ENCODE data around the gene SNX6.
"Not testable (repeated sequence)": the region's sequence is repeated elsewhere in the genome, so short reads cannot be mapped to it uniquely, and the experiment has no call there.

The SNX6 gene

GRCh38 chr14:34650786-34651584 is 21.0 kb upstream of the SNX6 start:
- in situ Hi-C loops (cut with HindIII; ENCODE audit: low pct_unique_long_range_greater_than_20kb, low sequenced_read_pairs): no loop called here
- no peak for TF ChIP-seq JUND (IDR thresholded peaks at IDR 0.05; ENCODE audit: low read depth)
- peak in 1 of 2 experiments; percentile 28 for DNase-seq (ENCODE audit: low read depth in 1 of 2, low spot score in 1 of 2)

- DNase-seq (ENCODE audit: low read depth in 1 of 2, low spot score in 1 of 2); in situ Hi-C loops (cut with HindIII; ENCODE audit: low pct_unique_long_range_greater_than_20kb, low sequenced_read_pairs): not testable (repeated sequence)
Measured at GRCh38 chr14:34650006-34650405, 20.1 kb upstream of the SNX6 start.

GRCh38 chr14:34649344-34649743 is 19.4 kb upstream of the SNX6 start:
- TF ChIP-seq JUND (IDR thresholded peaks at IDR 0.05; ENCODE audit: low read depth): no peak
- DNase-seq (ENCODE audit: low read depth in 1 of 2, low spot score in 1 of 2): no peak
- in situ Hi-C loops (cut with HindIII; ENCODE audit: low pct_unique_long_range_greater_than_20kb, low sequenced_read_pairs): no loop called here

GRCh38 chr14:34646570-34647255 is 16.8 kb upstream of the SNX6 start:
- DNase-seq (ENCODE audit: low read depth in 1 of 2, low spot score in 1 of 2): no peak

GRCh38 chr14:34643361-34643760 is 13.4 kb upstream of the SNX6 start:
- no peak for TF ChIP-seq JUND (IDR thresholded peaks at IDR 0.05; ENCODE audit: low read depth)
- DNase-seq (ENCODE audit: low read depth in 1 of 2, low spot score in 1 of 2): no peak
- in situ Hi-C loops (cut with HindIII; ENCODE audit: low pct_unique_long_range_greater_than_20kb, low sequenced_read_pairs): no loop called here

More at GRCh38 chr14:34646570-34647255, 16.8 kb upstream of the SNX6 start:
- no peak for TF ChIP-seq JUND (IDR thresholded peaks at IDR 0.05; ENCODE audit: low read depth)
- in situ Hi-C loops (cut with HindIII; ENCODE audit: low pct_unique_long_range_greater_than_20kb, low sequenced_read_pairs): no loop called here

- no peak for TF ChIP-seq JUND (IDR thresholded peaks at IDR 0.05; ENCODE audit: low read depth)
- in situ Hi-C loops (cut with HindIII; ENCODE audit: low pct_unique_long_range_greater_than_20kb, low sequenced_read_pairs): no loop called here
- DNase-seq (ENCODE audit: low read depth in 1 of 2, low spot score in 1 of 2): no peak
Measured at GRCh38 chr14:34642595-34642994, 12.6 kb upstream of the SNX6 start.

GRCh38 chr14:34640826-34641225 is 10.9 kb upstream of the SNX6 start:
- no peak for DNase-seq (ENCODE audit: low read depth in 1 of 2, low spot score in 1 of 2)
- in situ Hi-C loops (cut with HindIII; ENCODE audit: low pct_unique_long_range_greater_than_20kb, low sequenced_read_pairs): no loop called here
- TF ChIP-seq JUND (IDR thresholded peaks at IDR 0.05; ENCODE audit: low read depth): no peak

GRCh38 chr14:34634360-34634771 is 4.4 kb upstream of the SNX6 start:
- in situ Hi-C loops (cut with HindIII; ENCODE audit: low pct_unique_long_range_greater_than_20kb, low sequenced_read_pairs); DNase-seq (ENCODE audit: low read depth in 1 of 2, low spot score in 1 of 2): not testable (repeated sequence)

GRCh38 chr14:34633742-34634141 is 3.8 kb upstream of the SNX6 start:
- in situ Hi-C loops (cut with HindIII; ENCODE audit: low pct_unique_long_range_greater_than_20kb, low sequenced_read_pairs): no loop called here
- TF ChIP-seq JUND (IDR thresholded peaks at IDR 0.05; ENCODE audit: low read depth): no peak
- no peak for DNase-seq (ENCODE audit: low read depth in 1 of 2, low spot score in 1 of 2)

- DNase-seq (ENCODE audit: low read depth in 1 of 2, low spot score in 1 of 2): no peak
- no peak for TF ChIP-seq JUND (IDR thresholded peaks at IDR 0.05; ENCODE audit: low read depth)
- in situ Hi-C loops (cut with HindIII; ENCODE audit: low pct_unique_long_range_greater_than_20kb, low sequenced_read_pairs): no loop called here
Measured at GRCh38 chr14:34632411-34632978, 2.5 kb upstream of the SNX6 start.

- TF ChIP-seq JUND (IDR thresholded peaks at IDR 0.05; ENCODE audit: low read depth): no peak
- in situ Hi-C loops (cut with HindIII; ENCODE audit: low pct_unique_long_range_greater_than_20kb, low sequenced_read_pairs): no loop called here
- DNase-seq (ENCODE audit: low read depth in 1 of 2, low spot score in 1 of 2): peak in 1 of 2 experiments; percentile 47
Measured at GRCh38 chr14:34629344-34629656, 648 bp downstream of the SNX6 start.

GRCh38 chr14:34628681-34629135 is 1.2 kb downstream of the SNX6 start:
- DNase-seq (ENCODE audit: low read depth in 1 of 2, low spot score in 1 of 2): no peak
- TF ChIP-seq JUND (IDR thresholded peaks at IDR 0.05; ENCODE audit: low read depth): no peak
- in situ Hi-C loops (cut with HindIII; ENCODE audit: low pct_unique_long_range_greater_than_20kb, low sequenced_read_pairs): no loop called here

- in situ Hi-C loops (cut with HindIII; ENCODE audit: low pct_unique_long_range_greater_than_20kb, low sequenced_read_pairs): no loop called here
Measured at GRCh38 chr14:34623506-34623905, 6.4 kb downstream of the SNX6 start.

More at GRCh38 chr14:34623506-34623905, 6.4 kb downstream of the SNX6 start:
- TF ChIP-seq JUND (IDR thresholded peaks at IDR 0.05; ENCODE audit: low read depth): no peak
- DNase-seq (ENCODE audit: low read depth in 1 of 2, low spot score in 1 of 2): no peak
